OCI-LY3 (cell line): Measurements from ENCODE around the gene DBNDD1.

Source experiments
- CTCF ChIP-seq: fragments of 200-600, 300-600 bp; sonication (generic); IDR thresholded peaks from 2 replicates; pipeline ENCODE4 v1.5.1; 2014; ENCODE audit warnings: antibody characterized with exemption, low read length, low read depth
- EZH2phosphoT487 ChIP-seq: fragments of 200-600 bp; shearing (Covaris generic); IDR thresholded peaks from 2 replicates; pipeline ENCODE4 v1.6.1; 2018; ENCODE audit warnings: antibody characterized with exemption, mixed run types, low read depth

DNA sequence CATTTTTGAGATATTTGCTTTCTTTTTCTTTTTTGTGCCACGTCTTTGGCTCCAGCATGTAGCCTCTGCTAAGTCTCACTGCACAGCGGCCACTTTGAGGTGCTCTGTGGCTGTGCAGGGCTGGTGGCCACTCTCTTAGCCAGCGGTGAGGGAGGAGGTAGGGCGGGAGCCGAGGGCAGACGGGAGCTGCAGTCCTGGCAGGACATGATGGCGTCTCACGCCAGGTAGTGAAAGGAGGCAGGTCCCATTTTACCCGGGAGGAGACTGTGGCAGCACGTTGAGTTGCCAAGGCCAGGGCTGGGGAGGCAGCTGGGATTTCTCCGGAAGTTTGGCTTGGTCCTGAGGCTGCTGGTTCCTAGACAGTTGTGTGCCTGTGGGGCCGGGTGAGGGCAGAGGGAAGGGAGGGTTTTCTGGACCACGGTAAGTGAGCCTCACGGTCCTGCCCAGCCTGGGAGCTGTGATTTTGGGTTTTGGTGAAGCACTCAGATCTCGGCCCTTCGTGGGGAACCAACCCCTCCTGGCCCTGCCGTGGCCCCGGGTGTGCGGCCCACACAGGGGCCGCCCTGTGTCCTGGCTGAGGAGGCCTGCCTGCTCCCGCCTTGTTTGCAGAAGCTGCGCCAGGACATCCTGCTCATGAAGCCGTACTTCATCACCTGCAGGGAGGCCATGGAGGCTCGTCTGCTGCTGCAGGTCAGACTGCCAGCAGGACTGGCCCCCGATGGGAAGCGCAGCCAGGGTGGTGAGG lies 56.3 kb downstream of the DBNDD1 start:
- TF ChIP-seq CTCF (no peak), EZH2phosphoT487 (no peak)
